Astrocyte (in vitro differentiated cells and primary cell): ENCODE data around the gene CCT4. TPM values are rescaled to one million over a fixed set of nuclear protein-coding genes. Genes with fewer than 3 reads are reported as not detected.

Experiments
- DNase-seq: peaks from one replicate; pipeline ENCODE4 v3.0.0-alpha.2; 2010; ENCODE audit warnings: low read depth
- FAIRE-seq: peaks from 2 replicates; lab custom pipeline; 2011; peaks lifted over from hg19 to GRCh38; lab: Jason Lieb, UNC
- H2AFZ ChIP-seq: 2 replicates; pipeline ENCODE4 v1.6.0; 2012; ENCODE audit warnings: low read depth, low read length, inconsistent platforms
- H3K27ac ChIP-seq: 2 replicates; pipeline ENCODE4 v1.5.1; 2011; ENCODE audit warnings: low read depth, low read length, inconsistent platforms
- H3K27me3 ChIP-seq: 2 replicates; pipeline ENCODE4 v1.6.0; 2011; ENCODE audit warnings: low read length, inconsistent platforms; ENCODE audit not compliant: insufficient read depth
- H3K36me3 ChIP-seq: 2 replicates; pipeline ENCODE4 v1.5.1; 2011; ENCODE audit warnings: low read length, inconsistent platforms; ENCODE audit not compliant: insufficient read depth
- H3K4me1 ChIP-seq: 2 replicates; pipeline ENCODE4 v1.5.1; 2011; ENCODE audit warnings: low read length, inconsistent platforms; ENCODE audit not compliant: insufficient read depth
- H3K4me2 ChIP-seq: 2 replicates; pipeline ENCODE4 v1.6.0; 2012; ENCODE audit warnings: low read length, inconsistent platforms
- H3K4me3 ChIP-seq: 2 replicates; pipeline ENCODE4 v1.5.1; 2011; ENCODE audit warnings: low read depth, mild to moderate bottlenecking, low read length, inconsistent platforms; ENCODE audit not compliant: insufficient read depth
- H3K79me2 ChIP-seq: 2 replicates; pipeline ENCODE4 v1.6.0; 2012; ENCODE audit warnings: mild to moderate bottlenecking, low read length, inconsistent platforms; ENCODE audit not compliant: insufficient read depth
- H3K9ac ChIP-seq: 2 replicates; pipeline ENCODE4 v1.6.0; 2012; ENCODE audit warnings: mild to moderate bottlenecking, low read length, inconsistent platforms
- H3K9me3 ChIP-seq: 2 replicates; pipeline ENCODE4 v1.5.1; 2012; ENCODE audit warnings: low read depth, mild to moderate bottlenecking, low read length, inconsistent platforms; ENCODE audit not compliant: insufficient read depth
- H4K20me1 ChIP-seq: 2 replicates; pipeline ENCODE4 v1.6.0; 2012; ENCODE audit warnings: low read length, inconsistent platforms; ENCODE audit not compliant: insufficient read depth
- H3K27ac Mint-ChIP-seq: one replicate; pipeline ENCODE4 v1.8.0; 2021; ENCODE audit warnings: mild to moderate bottlenecking, mixed read lengths; ENCODE audit not compliant: unreplicated experiment
- H3K27me3 Mint-ChIP-seq: one replicate; pipeline ENCODE4 v1.8.0; 2021; ENCODE audit warnings: low read depth, mixed read lengths; ENCODE audit not compliant: unreplicated experiment
- H3K36me3 Mint-ChIP-seq: one replicate; pipeline ENCODE4 v1.8.0; 2021; ENCODE audit warnings: low read depth, mixed read lengths; ENCODE audit not compliant: unreplicated experiment
- H3K4me1 Mint-ChIP-seq: one replicate; pipeline ENCODE4 v1.8.0; 2021; ENCODE audit warnings: low read depth, mixed read lengths; ENCODE audit not compliant: unreplicated experiment
- H3K4me3 Mint-ChIP-seq: one replicate; pipeline ENCODE4 v1.8.0; 2021; ENCODE audit warnings: mild to moderate bottlenecking, moderate library complexity, mixed read lengths; ENCODE audit not compliant: unreplicated experiment
- H3K9me3 Mint-ChIP-seq: one replicate; pipeline ENCODE4 v1.8.0; 2021; ENCODE audit warnings: mild to moderate bottlenecking, mixed read lengths; ENCODE audit not compliant: unreplicated experiment
- EZH2 ChIP-seq: IDR thresholded peaks from 2 replicates; pipeline ENCODE4 v1.6.1; 2012; ENCODE audit warnings: mild to moderate bottlenecking, low read length, inconsistent platforms; ENCODE audit not compliant: insufficient read depth
- total RNA-seq: library from RNA; stranded (reverse); gene quantifications from 2 replicates; pipeline ENCODE4 v1.2.1, GENCODE V29; 2021
- TF ChIP-seq, protein P1 (sequence below): IDR thresholded peaks from 2 replicates; pipeline ENCODE4 v1.5.1; 2011; ENCODE audit warnings: low read depth, mild to moderate bottlenecking, inconsistent platforms, low read length, moderate library complexity; ENCODE audit not compliant: insufficient read depth

Gene CCT4
- total RNA-seq, 1 donor from 2014 or later, result 220 TPM

- TF ChIP-seq EZH2, result no peak
- TF ChIP-seq, protein P1, sequence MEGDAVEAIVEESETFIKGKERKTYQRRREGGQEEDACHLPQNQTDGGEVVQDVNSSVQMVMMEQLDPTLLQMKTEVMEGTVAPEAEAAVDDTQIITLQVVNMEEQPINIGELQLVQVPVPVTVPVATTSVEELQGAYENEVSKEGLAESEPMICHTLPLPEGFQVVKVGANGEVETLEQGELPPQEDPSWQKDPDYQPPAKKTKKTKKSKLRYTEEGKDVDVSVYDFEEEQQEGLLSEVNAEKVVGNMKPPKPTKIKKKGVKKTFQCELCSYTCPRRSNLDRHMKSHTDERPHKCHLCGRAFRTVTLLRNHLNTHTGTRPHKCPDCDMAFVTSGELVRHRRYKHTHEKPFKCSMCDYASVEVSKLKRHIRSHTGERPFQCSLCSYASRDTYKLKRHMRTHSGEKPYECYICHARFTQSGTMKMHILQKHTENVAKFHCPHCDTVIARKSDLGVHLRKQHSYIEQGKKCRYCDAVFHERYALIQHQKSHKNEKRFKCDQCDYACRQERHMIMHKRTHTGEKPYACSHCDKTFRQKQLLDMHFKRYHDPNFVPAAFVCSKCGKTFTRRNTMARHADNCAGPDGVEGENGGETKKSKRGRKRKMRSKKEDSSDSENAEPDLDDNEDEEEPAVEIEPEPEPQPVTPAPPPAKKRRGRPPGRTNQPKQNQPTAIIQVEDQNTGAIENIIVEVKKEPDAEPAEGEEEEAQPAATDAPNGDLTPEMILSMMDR, result no peak
- Histone ChIP-seq H3K9me3 (no peaks in the 10 kb centered on the region), H3K27ac (no peak overlapping the region), H4K20me1 (no peaks in the 10 kb centered on the region), H3K4me1 (no peaks in the 10 kb centered on the region), H3K4me2 (no peak overlapping the region), H2AFZ (no peak overlapping the region), H3K9ac (no peak overlapping the region), H3K36me3 (no peaks in the 10 kb centered on the region), H3K79me2 (no peaks in the 10 kb centered on the region), H3K27me3 (no peaks in the 10 kb centered on the region), H3K4me3 (no peak overlapping the region)
- Mint-ChIP-seq H3K27me3 (no peaks in the 10 kb centered on the region), H3K9me3 (no peaks in the 10 kb centered on the region), H3K4me1 (no peaks in the 10 kb centered on the region), H3K4me3 (no peak overlapping the region), H3K27ac (no peak overlapping the region), H3K36me3 (no peaks in the 10 kb centered on the region)
- DNase-seq (no peak), FAIRE-seq (no peak)
These were observed 47.2 kb downstream of the CCT4 start for GRCh38 chr2:61841286-61841685.

DNA sequence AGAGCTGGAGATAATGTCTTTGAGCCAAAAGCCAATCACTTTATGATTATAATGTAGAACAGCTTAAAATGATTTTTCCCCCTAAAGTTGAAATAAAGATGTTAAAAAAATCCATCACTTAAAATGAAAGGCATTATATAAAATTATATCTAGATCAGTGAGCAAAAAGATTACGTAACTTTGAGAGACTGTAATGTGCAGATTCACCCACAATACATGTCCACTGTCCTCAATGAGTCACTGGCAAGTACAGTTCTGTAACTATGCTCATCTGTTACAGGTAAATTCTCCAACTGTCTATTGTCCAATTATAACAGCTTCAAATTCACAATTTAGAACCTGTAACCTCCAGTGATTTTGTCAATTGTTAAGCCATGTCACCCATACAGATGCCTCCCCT is 53.6 kb downstream of the CCT4 start:
- H3K4me2 ChIP-seq, result no peak overlapping the region

GRCh38 chr2:61833971-61834370 is 54.5 kb downstream of the CCT4 start:
- no peaks in the 10 kb centered on the region for H4K20me1 ChIP-seq
- H3K79me2 ChIP-seq, result no peaks in the 10 kb centered on the region
- no peak for FAIRE-seq
- H3K27me3 ChIP-seq, result no peaks in the 10 kb centered on the region
- H3K27me3 Mint-ChIP-seq, result no peaks in the 10 kb centered on the region
- TF ChIP-seq EZH2, result no peak
- TF ChIP-seq, protein P1, result no peak
- no peaks in the 10 kb centered on the region for H3K4me1 Mint-ChIP-seq
- H3K4me1 ChIP-seq, result no peaks in the 10 kb centered on the region
- H3K9ac ChIP-seq, result no peak overlapping the region
- H3K27ac Mint-ChIP-seq, result no peak overlapping the region
- H3K27ac ChIP-seq, result no peak overlapping the region
- H3K36me3 Mint-ChIP-seq, result no peaks in the 10 kb centered on the region
- H3K4me2 ChIP-seq, result no peak overlapping the region
- no peaks in the 10 kb centered on the region for H3K36me3 ChIP-seq
- H3K9me3 ChIP-seq, result no peaks in the 10 kb centered on the region
- no peaks in the 10 kb centered on the region for H3K9me3 Mint-ChIP-seq
- no peak overlapping the region for H3K4me3 ChIP-seq
- DNase-seq, result no peak
- no peak overlapping the region for H3K4me3 Mint-ChIP-seq
- no peak overlapping the region for H2AFZ ChIP-seq

More for the DNA sequence above, 53.6 kb downstream of the CCT4 start:
- no peaks in the 10 kb centered on the region for H3K4me1 Mint-ChIP-seq
- TF ChIP-seq, protein P1, result no peak
- no peak for TF ChIP-seq EZH2
- H3K9me3 ChIP-seq, result no peaks in the 10 kb centered on the region
- H3K4me3 Mint-ChIP-seq, result no peak overlapping the region
- DNase-seq (no peak), FAIRE-seq (peak; percentile 20)
- no peak overlapping the region for H3K27ac Mint-ChIP-seq
- H3K36me3 Mint-ChIP-seq, result no peaks in the 10 kb centered on the region
- H3K27me3 ChIP-seq, result no peaks in the 10 kb centered on the region
- H3K9me3 Mint-ChIP-seq, result no peaks in the 10 kb centered on the region
- no peak overlapping the region for H3K27ac ChIP-seq
- H3K4me1 ChIP-seq, result no peaks in the 10 kb centered on the region
- no peaks in the 10 kb centered on the region for H4K20me1 ChIP-seq
- H3K9ac ChIP-seq, result no peak overlapping the region
- H3K79me2 ChIP-seq, result no peaks in the 10 kb centered on the region
- no peak overlapping the region for H3K4me3 ChIP-seq
- H3K27me3 Mint-ChIP-seq, result no peaks in the 10 kb centered on the region
- no peak overlapping the region for H2AFZ ChIP-seq
- no peaks in the 10 kb centered on the region for H3K36me3 ChIP-seq
